Measurements from ENCODE around the gene CYB5R3.

- no peak for TF ChIP-seq CREB1 (IDR thresholded peaks at IDR 0.05; ENCODE audit: low read depth)
- TF ChIP-seq, protein P1, sequence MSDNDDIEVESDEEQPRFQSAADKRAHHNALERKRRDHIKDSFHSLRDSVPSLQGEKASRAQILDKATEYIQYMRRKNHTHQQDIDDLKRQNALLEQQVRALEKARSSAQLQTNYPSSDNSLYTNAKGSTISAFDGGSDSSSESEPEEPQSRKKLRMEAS (IDR thresholded peaks at IDR 0.05), result no peak
- TF ChIP-seq TAF1 (IDR thresholded peaks at IDR 0.05; ENCODE audit: low read depth), result no peak
Observed at GRCh38 chr22:42603427-42603826, 45.8 kb downstream of the CYB5R3 start.

Measured in Ishikawa (cell line).